Activated CD4-positive, alpha-beta T cell treated with anti-CD3 and anti-CD28 coated beads for 48 hours (primary cell): ENCODE results near the gene ANKH.

Source experiments
- DNase-seq: peaks from one replicate; pipeline ENCODE4 v3.0.0-alpha.2; 2020

ANKH gene

DNA sequence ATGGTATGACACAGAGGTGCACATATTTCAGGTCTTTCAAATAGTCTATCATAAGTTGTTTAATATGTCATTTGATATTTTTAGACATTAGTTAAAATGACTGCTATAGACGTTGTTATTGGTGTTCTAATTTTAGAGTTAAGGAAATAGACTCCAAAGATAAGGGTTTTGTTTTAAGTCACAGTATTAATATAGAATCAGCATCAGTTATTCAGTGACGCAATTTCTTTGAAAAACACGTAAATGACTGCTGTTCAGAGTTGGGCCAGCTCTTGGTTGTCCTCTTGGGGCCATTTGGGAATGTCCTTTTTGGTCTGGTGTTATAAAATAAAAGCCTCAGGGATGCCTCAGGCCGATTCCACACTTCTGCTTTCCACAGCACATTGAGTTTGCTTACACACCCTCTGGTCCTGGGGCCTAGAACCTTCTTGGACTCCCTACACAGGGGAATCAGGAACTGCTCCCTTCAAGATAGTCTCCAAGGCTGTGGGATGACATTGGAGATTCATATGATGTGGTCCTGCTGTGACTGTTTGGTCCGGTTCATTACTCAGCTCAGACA is 192.7 kb downstream of the ANKH start:
- no peak for DNase-seq

DNA sequence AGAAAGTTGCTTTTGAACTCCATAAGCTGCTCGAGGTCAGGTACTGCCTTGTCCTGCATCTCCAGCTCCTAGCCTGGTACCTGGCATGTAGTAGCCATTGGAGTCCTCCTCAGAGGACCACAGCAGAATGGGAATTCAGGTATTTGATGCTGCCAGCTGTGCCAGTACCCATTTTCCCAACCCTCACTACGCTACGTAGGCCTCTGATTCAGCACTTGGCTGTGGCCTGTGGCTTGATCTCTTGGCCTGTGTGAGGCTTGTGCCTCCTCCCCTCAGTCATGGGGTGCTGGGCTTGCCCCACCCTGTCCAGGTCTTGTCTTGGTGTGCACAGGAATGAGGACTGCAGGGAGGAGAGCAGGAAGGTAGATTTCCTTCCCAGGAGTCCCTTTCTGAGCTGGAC is 195.3 kb downstream of the ANKH start:
- DNase-seq, result peak; percentile 40

- DNase-seq, result no peak
These were observed 195.7 kb downstream of the ANKH start for GRCh38 chr5:14675865-14676300.

- DNase-seq, result peak; percentile 21
These were observed 196.4 kb downstream of the ANKH start for GRCh38 chr5:14674983-14675854.

DNA sequence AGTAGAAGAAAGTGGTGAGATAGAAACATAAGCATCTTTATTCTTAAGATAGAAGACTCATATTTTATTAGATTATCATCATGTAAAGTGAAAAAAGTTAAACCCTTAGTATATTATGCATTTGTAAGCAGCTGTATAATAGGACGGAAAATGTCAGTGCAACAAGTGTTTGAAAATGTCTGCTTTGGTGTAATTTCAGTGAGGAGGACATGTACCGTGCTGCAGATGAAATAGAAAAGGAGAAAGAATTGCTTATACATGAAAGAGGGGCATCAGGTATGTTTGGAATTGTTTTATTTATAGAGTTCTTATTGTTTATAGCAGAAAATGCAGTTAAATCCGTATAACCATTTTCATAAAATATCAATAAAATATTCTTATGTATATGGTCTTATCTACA is 198.1 kb downstream of the ANKH start:
- DNase-seq, result no peak

GRCh38 chr5:14672484-14673394 is 198.8 kb downstream of the ANKH start:
- DNase-seq, result no peak

GRCh38 chr5:14672082-14672481 is 199.5 kb downstream of the ANKH start:
- no peak for DNase-seq

DNA sequence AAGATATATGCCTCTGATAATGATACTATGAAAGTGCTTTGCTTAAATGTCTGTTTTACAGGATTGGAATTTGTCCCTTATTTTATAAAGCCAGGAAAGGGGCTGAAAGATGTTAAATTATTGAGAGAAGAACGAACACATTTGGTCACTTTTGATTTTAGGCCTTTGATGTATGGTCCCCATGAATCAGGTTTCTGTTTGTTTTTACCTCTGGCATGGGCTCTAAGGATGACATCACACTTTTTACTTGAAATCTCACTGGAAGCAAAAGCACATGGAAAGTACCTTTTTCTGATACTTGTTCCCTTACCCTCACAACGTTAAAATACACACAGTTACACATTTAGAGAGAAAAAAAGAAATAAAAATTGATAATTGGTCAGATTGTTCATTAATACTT is 200.2 kb downstream of the ANKH start:
- DNase-seq, result no peak

DNA sequence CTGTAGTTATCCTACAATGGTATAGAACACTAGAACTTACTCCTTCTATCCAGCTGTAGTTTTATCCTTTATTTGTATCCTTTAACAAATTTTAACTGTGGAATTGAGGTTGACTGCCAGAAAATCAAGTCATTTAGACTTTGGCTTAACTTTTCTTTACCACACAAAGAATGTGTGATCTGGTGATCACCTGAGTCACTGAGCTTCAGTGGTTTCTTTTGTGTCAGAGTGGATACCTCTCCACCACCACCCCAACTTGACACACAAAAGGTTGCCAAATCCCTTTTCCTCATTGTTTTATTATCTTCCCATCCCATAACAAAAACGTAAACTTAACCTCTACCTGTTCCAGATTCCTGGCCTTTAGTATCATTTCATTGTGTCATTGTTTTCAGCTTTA is 201.6 kb downstream of the ANKH start:
- DNase-seq, result no peak

DNA sequence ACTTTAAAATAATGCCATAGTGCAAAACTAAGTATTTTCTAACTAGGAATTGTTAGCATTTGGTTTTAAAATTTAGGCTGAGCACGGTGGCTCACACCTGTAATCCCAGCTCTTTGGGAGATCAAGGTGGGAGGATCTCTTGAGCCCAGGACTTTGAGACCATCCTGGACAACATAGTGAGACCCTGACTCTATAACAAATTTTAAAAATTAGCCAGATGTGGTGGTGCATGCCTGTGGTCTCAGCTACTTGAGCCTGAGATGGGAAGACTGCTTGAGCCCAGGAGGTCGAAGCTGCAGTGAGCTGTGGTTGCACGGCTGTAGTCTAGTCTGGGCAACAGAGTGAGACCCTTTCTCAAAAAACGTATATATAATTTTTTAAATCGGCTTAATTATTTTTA is 202.2 kb downstream of the ANKH start:
- DNase-seq, result no peak

GRCh38 chr5:14668181-14668591 is 203.4 kb downstream of the ANKH start:
- DNase-seq, result no peak

GRCh38 chr5:14667770-14668169 is 203.8 kb downstream of the ANKH start:
- DNase-seq, result no peak

DNA sequence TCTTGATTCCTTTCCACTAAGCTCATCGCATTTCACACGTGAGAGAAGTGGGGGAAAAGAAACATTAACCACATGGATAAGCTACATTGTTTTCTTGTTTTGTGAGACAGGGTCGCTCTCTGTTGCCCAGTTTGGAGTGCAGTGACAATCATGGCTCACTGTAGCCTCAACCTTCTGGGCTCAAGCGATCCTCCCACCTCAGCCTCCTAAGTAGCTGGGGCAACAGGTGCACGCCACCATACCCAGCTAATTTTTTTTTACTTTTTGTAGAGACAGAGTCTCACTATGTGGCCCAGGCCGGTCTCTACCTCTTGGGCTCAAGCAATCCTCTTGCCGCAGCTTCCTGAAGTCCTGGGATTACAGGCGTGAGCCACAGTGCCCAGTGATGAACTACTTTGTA is 204.3 kb downstream of the ANKH start:
- DNase-seq, result no peak

DNA sequence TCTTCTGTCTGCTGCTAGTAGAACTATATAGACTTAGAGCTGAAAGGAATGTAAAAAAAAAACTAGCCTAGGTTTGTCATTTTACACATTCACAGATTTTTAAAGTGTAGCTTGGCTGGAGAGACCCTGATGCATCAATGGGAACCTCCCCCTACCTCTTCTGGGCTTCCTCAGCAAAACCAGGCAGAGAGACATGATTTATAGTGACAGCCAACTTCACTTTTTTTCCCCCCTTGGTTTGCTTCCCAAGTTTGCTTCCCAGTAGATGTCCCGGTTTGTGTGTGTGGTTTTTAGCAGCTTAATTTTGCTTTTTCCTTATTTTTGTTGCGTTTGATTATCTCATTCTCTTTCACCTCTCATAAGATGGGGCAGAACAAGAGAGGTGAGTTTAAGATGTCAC is 205.2 kb downstream of the ANKH start:
- no peak for DNase-seq

DNA sequence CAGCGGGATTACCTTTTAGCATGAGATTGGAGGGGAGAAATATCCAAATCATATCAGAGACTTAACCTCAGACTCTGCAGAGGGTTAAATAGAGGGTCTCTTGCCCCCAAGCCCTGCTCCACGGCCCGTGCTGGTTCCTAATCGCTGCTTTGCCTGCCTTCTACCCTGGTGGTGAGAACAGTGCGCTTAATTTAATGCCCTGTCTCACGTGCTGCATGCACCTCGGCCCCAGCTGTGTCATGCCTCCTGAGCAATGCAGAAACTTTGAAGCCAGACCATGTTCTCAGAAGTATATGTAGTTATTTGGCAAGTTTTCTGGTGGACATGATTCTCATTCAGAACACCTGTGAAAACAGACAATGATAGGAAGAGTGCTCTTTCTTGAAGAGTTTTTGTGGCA is 205.6 kb downstream of the ANKH start:
- DNase-seq, result peak; percentile 73

- DNase-seq, result peak; percentile 34
These were observed 206.3 kb downstream of the ANKH start for GRCh38 chr5:14665101-14665822.

GRCh38 chr5:14664270-14665100 is 207.1 kb downstream of the ANKH start, which contains the start of gene OTULIN:
Gene OTULIN (plus strand): TSS chr5:14664718. CDS start chr5:14664826, 108 bp downstream.
- peak; percentile 89 for DNase-seq

DNA sequence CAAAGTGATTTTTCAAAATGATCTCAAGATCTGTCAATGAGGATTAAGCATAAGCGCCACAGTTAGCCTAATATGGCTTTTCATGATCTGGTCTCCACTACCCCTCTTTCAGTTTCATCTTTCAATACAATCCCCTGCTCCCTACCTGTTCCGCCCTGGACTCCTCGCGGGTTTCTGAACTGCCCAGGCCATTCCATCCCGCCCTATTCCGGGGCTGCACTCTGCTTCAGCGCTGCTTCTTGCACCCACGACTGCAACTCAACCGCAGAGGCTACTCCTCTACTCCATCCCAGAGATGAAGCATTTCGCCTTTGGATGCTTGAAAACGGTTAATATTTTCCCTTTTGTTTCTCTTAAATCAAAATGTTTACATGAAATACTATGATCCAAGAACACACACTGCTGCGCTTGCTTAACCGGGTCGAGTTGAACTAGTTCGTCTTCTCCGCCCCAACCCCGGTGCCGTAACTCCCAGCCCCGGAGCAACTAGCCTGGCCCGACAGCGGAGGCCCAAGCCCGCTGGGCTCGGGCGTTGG is 207.8 kb downstream of the ANKH start:
- DNase-seq, result peak; percentile 26

GRCh38 chr5:14662721-14663260 is 208.8 kb downstream of the ANKH start:
- DNase-seq, result no peak

GRCh38 chr5:14660833-14661232 is 210.7 kb downstream of the ANKH start:
- DNase-seq, result no peak
